KOPT-K1 (cell line): ENCODE results near the gene OR7A10.
"Not testable (repeated sequence)": the region's sequence is repeated elsewhere in the genome, so short reads cannot be mapped to it uniquely, and the experiment has no call there.

Source experiments
- H3K27ac ChIP-seq: fragments of 200-600 bp; sonication (generic); 2 replicates; pipeline ENCODE4 v1.5.1; 2016; ENCODE audit warnings: antibody characterized with exemption, mild to moderate bottlenecking, low read depth, low read length; ENCODE audit not compliant: poor library complexity, severe bottlenecking
- H3K36me3 ChIP-seq: fragments of 200-600 bp; sonication (generic); 2 replicates; pipeline ENCODE4 v1.5.1; 2017; ENCODE audit warnings: antibody characterized with exemption, mild to moderate bottlenecking, low read length, moderate library complexity; ENCODE audit not compliant: insufficient read depth
- H3K9me3 ChIP-seq: fragments of 200-600 bp; sonication (generic); 2 replicates; pipeline ENCODE4 v1.5.1; 2017; ENCODE audit warnings: antibody characterized with exemption, low read length, mild to moderate bottlenecking; ENCODE audit not compliant: insufficient read depth, poor library complexity, severe bottlenecking

Gene OR7A10

DNA sequence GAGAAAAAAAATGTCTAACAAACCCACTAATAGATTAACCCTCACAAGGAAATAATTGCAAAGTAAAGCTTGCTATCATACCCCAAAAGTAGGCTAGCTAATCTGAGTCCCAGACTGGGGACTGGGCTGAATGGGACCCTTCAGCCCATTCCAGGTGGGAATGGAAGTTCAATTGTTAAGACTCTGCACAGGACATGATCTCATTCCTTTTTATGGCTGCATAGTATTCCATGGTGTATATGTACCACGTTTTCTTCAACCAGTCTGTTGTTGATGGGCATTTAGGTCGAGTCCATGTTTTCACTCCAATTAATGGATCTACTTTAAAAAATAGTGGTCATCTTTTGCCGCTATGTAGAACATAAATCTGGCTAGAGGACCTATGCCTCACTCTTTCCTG, 31.7 kb downstream of the OR7A10 start:
- Histone ChIP-seq H3K27ac (no peak overlapping the region), H3K9me3 (no peaks in the 10 kb centered on the region), H3K36me3 (no peaks in the 10 kb centered on the region)

GRCh38 chr19:14814982-14815652, 33.6 kb downstream of the OR7A10 start:
- H3K9me3 ChIP-seq, result no peaks in the 10 kb centered on the region
- H3K36me3 ChIP-seq, result no peaks in the 10 kb centered on the region
- no peak overlapping the region for H3K27ac ChIP-seq

GRCh38 chr19:14809272-14810057, 39.3 kb downstream of the OR7A10 start:
- H3K36me3 ChIP-seq, result no peaks in the 10 kb centered on the region
- no peak overlapping the region for H3K27ac ChIP-seq
- H3K9me3 ChIP-seq, result no peaks in the 10 kb centered on the region

- Histone ChIP-seq H3K36me3 (no peaks in the 10 kb centered on the region), H3K9me3 (no peaks in the 10 kb centered on the region), H3K27ac (no peak overlapping the region)
These were observed 44.0 kb downstream of the OR7A10 start for GRCh38 chr19:14804765-14805164.

GRCh38 chr19:14798760-14799159, 50.0 kb downstream of the OR7A10 start:
- Histone ChIP-seq H3K36me3 (no peaks in the 10 kb centered on the region), H3K9me3 (no peaks in the 10 kb centered on the region), H3K27ac (no peak overlapping the region)

DNA sequence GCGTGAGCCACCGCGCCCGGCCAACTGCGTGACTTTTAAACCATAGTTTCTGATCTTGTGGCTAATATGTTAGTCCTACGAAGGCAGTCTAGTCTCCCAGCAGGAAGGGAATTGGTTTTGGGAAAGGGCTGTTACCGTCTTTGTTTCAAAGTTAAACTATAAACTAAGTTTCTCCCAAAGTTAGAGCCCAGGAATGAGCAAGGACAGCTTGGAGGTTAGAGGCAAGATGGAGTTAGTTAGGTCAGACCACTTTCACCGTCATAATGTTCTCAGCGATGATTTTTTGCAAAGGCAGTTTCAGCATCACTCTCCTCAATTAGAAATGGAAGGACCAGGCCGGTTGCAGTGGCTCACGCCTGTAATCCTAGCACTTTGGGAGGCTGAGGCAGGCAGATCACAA, 52.7 kb downstream of the OR7A10 start:
- Histone ChIP-seq H3K9me3 (no peaks in the 10 kb centered on the region), H3K36me3 (no peaks in the 10 kb centered on the region), H3K27ac (no peak overlapping the region)

- no peaks in the 10 kb centered on the region for H3K36me3 ChIP-seq
- H3K9me3 ChIP-seq, result no peaks in the 10 kb centered on the region
- H3K27ac ChIP-seq, result no peak overlapping the region
These were observed 53.5 kb downstream of the OR7A10 start for GRCh38 chr19:14795078-14795721.

GRCh38 chr19:14792250-14792649, 56.5 kb downstream of the OR7A10 start:
- H3K36me3 ChIP-seq, H3K27ac ChIP-seq, H3K9me3 ChIP-seq: not testable (repeated sequence)
